Common myeloid progenitor, CD34-positive (primary cell): ENCODE results near the gene CDH12.

Experiments used
- CTCF ChIA-PET: fragments of 350-600 bp; sonication (Branson Sonifier 250); formaldehyde crosslinking; loops from one replicate; lab custom pipeline; 2021; ENCODE audit warnings: antibody characterized with exemption; lab: Charles Lee
- POLR2A ChIA-PET: fragments of 350-600 bp; sonication (Branson Sonifier 250); formaldehyde crosslinking; loops from one replicate; lab custom pipeline; 2021; ENCODE audit warnings: antibody characterized with exemption; lab: Charles Lee
- DNase-seq, 3 donors: peaks; one replicate each; pipeline versions ENCODE4 v3.0.0 to v3.0.0-alpha.2; 2013
- H3K27ac ChIP-seq, 2 experiments: 1 replicate in 1 of 2; 2 replicates in 1 of 2; pipeline ENCODE4 v1.7.0; 2013; ENCODE audit warnings: inconsistent platforms in 2 of 2, low read length in 2 of 2, mild to moderate bottlenecking in 2 of 2, low read depth in 1 of 2, moderate library complexity in 1 of 2; ENCODE audit not compliant: severe bottlenecking in 2 of 2, insufficient read depth in 1 of 2, poor library complexity in 1 of 2
- H3K27me3 ChIP-seq, 5 experiments: replicated peaks in 2 of 5; 1 replicate in 3 of 5; 2 replicates in 2 of 5; pipeline versions ENCODE4 v1.6.1 to v1.7.0; 2013; ENCODE audit warnings: low read length in 4 of 5, mild to moderate bottlenecking in 2 of 5, moderate library complexity in 2 of 5, inconsistent platforms in 1 of 5; ENCODE audit not compliant: insufficient read depth in 5 of 5, control insufficient read depth in 4 of 5
- H3K36me3 ChIP-seq, 4 experiments: 1 replicate in 2 of 4; 2 replicates in 2 of 4; pipeline versions ENCODE4 v1.6.1 to v1.7.0; 2013; ENCODE audit warnings: low read length in 3 of 4, control low read depth in 1 of 4, mild to moderate bottlenecking in 1 of 4; ENCODE audit not compliant: control insufficient read depth in 4 of 4, insufficient read depth in 4 of 4
- H3K4me1 ChIP-seq, 4 experiments: 1 replicate in 3 of 4; 2 replicates in 1 of 4; pipeline versions ENCODE4 v1.6.1 to v1.7.1; 2013; ENCODE audit warnings: low read length in 3 of 4, mild to moderate bottlenecking in 3 of 4, control low read depth in 1 of 4, inconsistent platforms in 1 of 4, moderate library complexity in 1 of 4; ENCODE audit not compliant: control insufficient read depth in 4 of 4, insufficient read depth in 4 of 4; ENCODE audit errors: control extremely low read depth in 1 of 4
- H3K4me3 ChIP-seq, 7 experiments: 1 replicate in 4 of 7; 2 replicates in 3 of 7; pipeline versions ENCODE4 v1.5.1 to v1.7.0; 2013; ENCODE audit warnings: mild to moderate bottlenecking in 7 of 7, low read length in 6 of 7, moderate library complexity in 6 of 7, inconsistent platforms in 2 of 7, low read depth in 2 of 7, control low read depth in 1 of 7; ENCODE audit not compliant: insufficient read depth in 4 of 7, control insufficient read depth in 1 of 7; ENCODE audit errors: extremely low read depth in 1 of 7
- H3K9me3 ChIP-seq, 5 experiments: 1 replicate in 4 of 5; 2 replicates in 1 of 5; pipeline versions ENCODE4 v1.6.1 to v1.7.1; 2013; ENCODE audit warnings: low read length in 4 of 5, mild to moderate bottlenecking in 2 of 5, inconsistent platforms in 1 of 5, low read depth in 1 of 5, moderate library complexity in 1 of 5; ENCODE audit not compliant: control insufficient read depth in 4 of 5, insufficient read depth in 2 of 5; ENCODE audit errors: control extremely low read depth in 1 of 5
- WGBS: methylation state at CpG from one replicate; pipeline ENCODE4 v1.1.5; 2013; ENCODE audit not compliant: insufficient coverage; 5-methylcytosine and 5-hydroxymethylcytosine counted together

CDH12 gene

DNA sequence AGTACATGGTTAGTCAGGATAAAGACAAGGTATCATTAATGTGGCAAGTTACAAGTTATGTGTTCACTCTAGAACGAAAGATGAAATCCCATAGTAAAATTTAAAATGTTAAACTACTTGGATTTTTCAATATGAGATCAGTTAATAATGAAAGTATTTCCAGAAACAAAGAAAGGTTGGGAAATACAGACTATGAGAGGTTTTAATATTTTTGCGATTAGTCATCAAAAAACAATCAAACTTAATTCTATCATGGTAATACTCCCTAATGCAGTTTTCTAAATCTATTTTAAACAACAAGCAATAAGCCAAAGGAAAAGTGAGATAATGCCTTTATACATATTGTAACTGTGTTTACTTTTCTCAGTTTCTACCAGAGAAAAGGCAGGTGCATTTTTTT lies 10.6 kb downstream of the CDH12 start:
- POLR2A ChIA-PET, result no interaction called here
- H3K4me3 ChIP-seq, result no peak overlapping the region
- H3K4me1 ChIP-seq, result no peaks in the 10 kb centered on the region
- H3K27ac ChIP-seq, result no peak overlapping the region
- WGBS, result no CpG with 5 or more reads among the region's 2 CpGs
- CTCF ChIA-PET, result no interaction called here
- no peaks in the 10 kb centered on the region for H3K36me3 ChIP-seq
- DNase-seq, result no peak
- H3K9me3 ChIP-seq, result no peaks in the 10 kb centered on the region
- no peaks in the 10 kb centered on the region for H3K27me3 ChIP-seq

DNA sequence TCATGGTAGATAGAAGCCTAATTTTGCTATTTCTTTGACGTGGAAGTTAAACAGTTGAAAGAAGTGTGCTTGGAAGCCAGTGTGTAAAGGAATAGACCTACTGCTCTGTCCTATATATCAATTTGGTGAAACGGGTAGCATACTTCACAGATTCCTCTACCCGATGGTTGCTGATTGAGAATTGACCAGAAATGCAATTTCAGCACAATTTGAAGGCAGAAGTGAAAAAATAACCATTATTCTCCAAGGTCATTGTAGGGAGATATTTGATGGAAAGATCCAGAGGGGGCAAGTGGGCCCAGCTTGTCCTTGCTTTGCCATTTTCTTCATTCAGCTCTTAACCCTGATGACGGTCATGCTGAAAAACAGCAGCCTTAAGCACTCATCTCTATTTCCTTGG lies 15.3 kb downstream of the CDH12 start:
- DNase-seq, result no peak
- ChIA-PET POLR2A (no interaction called here), CTCF (no interaction called here)
- H3K27ac ChIP-seq, result no peak overlapping the region
- no peaks in the 10 kb centered on the region for H3K4me1 ChIP-seq
- H3K27me3 ChIP-seq, result no peaks in the 10 kb centered on the region
- H3K4me3 ChIP-seq, result no peak overlapping the region
- no peaks in the 10 kb centered on the region for H3K36me3 ChIP-seq
- H3K9me3 ChIP-seq, result no peaks in the 10 kb centered on the region
- 96% methylated on average over 4 of the region's 4 CpGs for WGBS

DNA sequence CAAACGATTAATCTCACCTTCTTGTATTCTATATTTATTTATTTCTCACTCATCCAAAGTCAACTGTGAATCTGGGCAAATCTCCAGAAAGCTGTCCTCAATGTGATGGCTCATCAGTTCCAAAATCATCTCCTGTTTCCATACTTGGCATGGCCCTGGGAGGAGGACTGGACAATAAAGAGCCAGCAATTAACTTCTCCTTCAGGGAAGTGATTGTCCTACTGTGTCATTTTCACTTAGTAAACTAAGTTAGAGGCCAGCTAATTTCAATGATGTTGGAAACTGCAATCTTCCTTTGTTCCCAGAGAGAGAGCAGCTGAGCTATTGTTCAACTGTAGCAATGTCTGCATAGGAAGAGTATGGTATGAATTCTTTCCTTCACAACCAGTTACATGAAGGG lies 17.5 kb downstream of the CDH12 start:
- Histone ChIP-seq H3K36me3 (no peaks in the 10 kb centered on the region), H3K27ac (no peak overlapping the region), H3K27me3 (no peaks in the 10 kb centered on the region), H3K4me1 (no peaks in the 10 kb centered on the region), H3K9me3 (no peaks in the 10 kb centered on the region), H3K4me3 (no peak overlapping the region)
- ChIA-PET POLR2A (interaction anchor here (0.6 kb wide), 1 partner anchor 37 kb away, joined by 9 read pairs; no protein-coding TSS in a partner anchor), CTCF (no interaction called here)
- DNase-seq, result no peak
- 100% methylated on average over 1 of the region's 1 CpG for WGBS

DNA sequence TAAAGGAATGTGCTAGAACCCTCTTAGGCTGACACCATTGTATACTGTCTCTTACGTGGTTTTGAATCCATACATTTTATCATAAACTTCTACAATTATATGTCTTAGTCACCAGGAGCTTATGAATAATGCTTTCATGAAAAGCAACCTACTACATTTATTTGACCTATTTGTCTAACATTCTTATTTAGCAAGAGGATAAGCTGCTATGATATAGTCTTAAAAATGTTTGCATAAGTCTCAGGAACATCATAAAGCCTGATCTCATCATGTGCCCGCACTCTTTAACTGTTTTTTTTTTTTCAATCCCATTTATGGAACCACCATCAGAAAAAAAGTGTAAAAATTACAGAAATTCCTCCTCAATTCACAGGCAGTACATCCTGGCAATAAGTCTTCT lies 59.7 kb downstream of the CDH12 start:
- no peaks in the 10 kb centered on the region for H3K9me3 ChIP-seq
- no peaks in the 10 kb centered on the region for H3K27me3 ChIP-seq
- no peak for DNase-seq
- H3K36me3 ChIP-seq, result no peaks in the 10 kb centered on the region
- ChIA-PET POLR2A (no interaction called here), CTCF (no interaction called here)
- no peak overlapping the region for H3K27ac ChIP-seq
- H3K4me3 ChIP-seq, result no peak overlapping the region
- WGBS, result 100% methylated on average over 2 of the region's 2 CpGs
- H3K4me1 ChIP-seq, result no peaks in the 10 kb centered on the region

DNA sequence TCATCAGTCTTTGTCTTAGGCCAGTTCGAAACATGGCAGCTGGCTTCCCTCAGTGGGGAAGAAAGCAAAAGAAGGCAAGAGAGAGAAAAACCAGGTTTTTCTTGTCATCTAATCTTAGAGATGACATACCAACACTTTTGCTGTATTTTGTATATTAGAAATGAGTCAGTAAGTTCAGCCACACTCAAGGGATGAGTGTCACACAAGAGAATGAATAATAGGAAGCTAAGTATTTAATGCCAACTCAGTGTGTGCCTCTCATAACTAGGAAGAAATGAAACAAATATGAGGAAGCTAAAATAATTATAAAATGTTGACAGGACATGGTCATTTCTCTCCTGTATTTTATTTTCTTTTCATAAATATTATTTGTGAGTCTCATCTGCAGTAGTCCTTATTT lies 65.3 kb downstream of the CDH12 start:
- no peak overlapping the region for H3K4me3 ChIP-seq
- no peaks in the 10 kb centered on the region for H3K9me3 ChIP-seq
- no peak overlapping the region for H3K27ac ChIP-seq
- H3K27me3 ChIP-seq, result no peaks in the 10 kb centered on the region
- ChIA-PET POLR2A (no interaction called here), CTCF (no interaction called here)
- WGBS, result no CpG with 5 or more reads among the region's 1 CpG
- no peaks in the 10 kb centered on the region for H3K36me3 ChIP-seq
- no peaks in the 10 kb centered on the region for H3K4me1 ChIP-seq
- no peak for DNase-seq

DNA sequence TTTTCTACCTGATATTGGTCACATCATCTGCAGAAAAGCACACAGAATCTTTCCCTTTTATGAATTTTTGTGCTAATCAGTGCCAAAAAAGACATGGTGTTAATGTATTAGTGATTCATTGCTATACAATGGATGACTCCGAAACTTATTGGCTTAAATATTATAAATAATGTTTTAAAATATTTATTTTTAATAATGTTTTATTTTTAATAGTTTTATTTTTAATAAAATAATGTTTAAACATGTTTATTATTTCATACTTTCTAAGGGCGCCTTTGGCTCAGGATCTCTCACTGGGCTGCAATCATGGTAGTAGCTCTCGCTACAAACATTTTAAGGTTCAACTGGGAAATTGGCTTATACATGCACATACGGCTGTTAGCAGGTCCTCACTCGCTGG lies 65.7 kb downstream of the CDH12 start:
- no peak overlapping the region for H3K4me3 ChIP-seq
- H3K27ac ChIP-seq, result no peak overlapping the region
- H3K36me3 ChIP-seq, result no peaks in the 10 kb centered on the region
- H3K9me3 ChIP-seq, result no peaks in the 10 kb centered on the region
- no peaks in the 10 kb centered on the region for H3K27me3 ChIP-seq
- ChIA-PET CTCF (no interaction called here), POLR2A (no interaction called here)
- whole genome bisulfite sequencing, result 97% methylated on average over 3 of the region's 5 CpGs
- H3K4me1 ChIP-seq, result no peaks in the 10 kb centered on the region
- no peak for DNase-seq

DNA sequence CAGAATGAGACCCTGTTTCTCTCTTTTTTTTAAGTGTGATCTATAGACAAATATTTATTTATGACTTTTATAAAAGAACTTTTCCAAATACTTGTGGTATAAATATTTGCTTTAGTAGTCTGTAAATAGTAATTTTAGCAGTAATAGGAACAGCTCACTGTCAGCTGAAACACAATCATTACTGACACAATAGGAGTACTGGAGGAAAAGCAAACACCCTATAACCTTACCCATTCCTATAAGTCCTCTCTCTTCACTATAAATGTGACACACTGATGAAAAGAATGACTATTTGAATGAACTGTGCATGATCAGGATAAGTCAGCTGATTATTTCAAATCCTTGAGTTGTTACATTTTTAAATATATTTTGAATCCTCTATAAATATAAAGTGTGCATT lies 72.4 kb downstream of the CDH12 start:
- no peaks in the 10 kb centered on the region for H3K36me3 ChIP-seq
- CTCF ChIA-PET, result no interaction called here
- POLR2A ChIA-PET, result no interaction called here
- no peak for DNase-seq
- H3K4me1 ChIP-seq, result no peaks in the 10 kb centered on the region
- H3K4me3 ChIP-seq, result no peak overlapping the region
- no peaks in the 10 kb centered on the region for H3K9me3 ChIP-seq
- no peaks in the 10 kb centered on the region for H3K27me3 ChIP-seq
- no peak overlapping the region for H3K27ac ChIP-seq
